Measurements from ENCODE around the gene HPRT1.

Gene HPRT1

DNA sequence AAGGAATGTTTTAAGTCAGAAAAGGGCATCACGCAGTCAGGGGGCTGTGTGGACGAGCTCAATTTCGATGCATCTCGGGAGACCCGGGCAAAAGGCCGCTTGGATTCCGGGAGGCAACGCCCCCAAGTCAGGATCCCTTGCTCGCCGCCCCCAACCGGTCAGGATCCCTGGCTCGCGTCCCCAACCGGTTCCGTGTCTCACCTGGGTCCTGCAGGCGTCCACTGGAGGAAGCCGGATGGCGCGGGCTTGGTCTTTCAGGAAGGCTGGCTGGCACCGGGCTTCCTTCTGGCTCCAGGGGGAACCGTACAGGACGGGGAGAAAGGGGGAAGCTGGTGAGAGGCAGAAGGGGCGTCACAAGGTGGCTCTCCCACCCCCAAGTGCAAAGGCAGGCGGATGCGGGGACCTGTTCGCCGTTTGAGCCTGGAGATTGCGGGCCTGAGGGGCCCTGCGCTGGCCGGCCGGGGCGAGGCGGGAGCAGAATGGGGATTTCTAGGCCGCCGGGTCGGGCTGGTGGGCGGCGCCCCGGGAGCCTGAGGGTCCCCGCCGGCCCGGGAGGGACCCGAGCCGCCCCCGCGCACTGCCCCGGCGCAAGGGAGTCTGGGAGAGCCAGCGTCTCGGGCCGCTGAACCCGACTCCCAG lies 84.7 kb downstream of the HPRT1 start:
- DNase-seq, result no peak

GRCh38 chrX:134545510-134545909 lies 85.5 kb downstream of the HPRT1 start:
- DNase-seq, result no peak

DNA sequence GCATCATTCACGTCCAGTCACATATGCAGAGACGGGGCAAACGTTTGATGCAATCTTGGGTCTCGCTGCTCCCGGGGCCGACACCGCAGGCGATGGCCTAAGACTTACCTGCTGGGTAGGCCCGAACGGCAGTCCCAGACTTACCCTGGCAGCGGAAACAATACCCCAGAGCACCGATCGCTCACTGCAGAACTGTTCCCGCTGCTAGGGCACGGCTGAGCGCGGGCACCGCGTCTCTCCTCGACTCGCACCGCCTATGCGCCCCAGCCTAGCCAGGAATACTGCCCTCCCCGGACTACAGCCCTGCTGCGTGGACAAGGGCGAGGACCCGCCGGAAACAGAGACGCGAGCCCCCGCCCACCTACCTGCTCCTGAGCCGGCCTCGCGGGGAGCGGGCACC lies 86.2 kb downstream of the HPRT1 start:
- DNase-seq, result no peak

DNA sequence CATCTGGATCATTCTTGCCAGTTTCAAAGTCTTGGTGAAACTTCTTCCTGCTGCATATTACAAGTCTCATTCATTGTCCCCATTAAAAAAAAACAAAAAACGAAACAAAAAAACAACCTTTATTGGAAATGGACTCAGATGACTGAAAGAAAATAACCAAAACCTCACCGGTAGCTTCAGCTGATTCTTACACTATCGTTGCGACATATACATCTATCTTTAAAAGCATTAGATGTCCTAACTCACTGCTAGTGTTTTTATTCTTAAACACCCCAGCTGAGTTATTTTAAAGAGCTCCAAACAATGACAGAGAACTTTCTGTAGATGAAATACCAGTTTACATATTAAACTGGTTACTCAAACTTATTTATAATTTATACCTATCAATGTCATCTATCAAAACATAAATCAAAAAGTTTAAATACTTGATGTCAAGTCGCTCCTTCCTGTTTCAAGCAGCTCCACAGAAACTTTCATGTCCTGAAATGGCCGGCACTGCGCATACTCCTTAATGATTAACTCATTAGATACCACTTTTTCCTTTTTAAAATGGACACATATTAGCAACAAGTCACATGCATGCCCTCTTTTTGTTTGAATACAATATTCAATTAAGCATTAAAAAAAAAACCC lies 87.2 kb downstream of the HPRT1 start:
- DNase-seq, result no peak

- peak; percentile 43 for DNase-seq
Observed at GRCh38 chrX:134548257-134549201, 88.6 kb downstream of the HPRT1 start.

All from activated CD4-positive, alpha-beta T cell treated with anti-CD3 and anti-CD28 coated beads, Interleukin-2, Interleukin-6, amounts not matched to agents 100 ng/mL and 50 ng/mL, durations not matched to agents 16 hours and 8 hours (primary cell).